ENCODE results near the gene GPR61. TPM values are rescaled to one million over a fixed set of nuclear protein-coding genes. Genes with fewer than 3 reads are reported as not detected.

The GPR61 gene
- total RNA-seq = 0.14 TPM in 1 of 2 replicates, not detected in the other

- no peak within 1 kb of the TSS for H3K27ac Mint-ChIP-seq
- H3K9me3 Mint-ChIP-seq = no peaks in the 10 kb centered on the region
- DNase-seq = peak; percentile 41
- H3K4me1 Mint-ChIP-seq = no peaks in the 10 kb centered on the region
- intact Hi-C loops (cut with micrococcal nuclease) = no loop called here
- H3K27me3 Mint-ChIP-seq = peaks cover 4% of the 10 kb centered on the region
- H3K36me3 Mint-ChIP-seq (ENCODE audit: low read depth) = no peaks in the 10 kb centered on the region
- H3K4me3 Mint-ChIP-seq = no peak within 1 kb of the TSS
Measured at GRCh38 chr1:109539676-109540075, at the start of gene GPR61. Gene GPR61 (plus strand): TSS chr1:109539872. CDS start chr1:109543023, 3,151 bp downstream.

- no peaks in the 10 kb centered on the region for H3K9me3 Mint-ChIP-seq
- peaks cover 20% of the 10 kb centered on the region for H3K4me1 Mint-ChIP-seq
- peak; percentile 92 for DNase-seq
- H3K4me3 Mint-ChIP-seq = no peak overlapping the region
- H3K27me3 Mint-ChIP-seq = no peaks in the 10 kb centered on the region
- H3K36me3 Mint-ChIP-seq (ENCODE audit: low read depth) = peaks cover 25% of the 10 kb centered on the region
- H3K27ac Mint-ChIP-seq = no peak overlapping the region
- intact Hi-C loops (cut with micrococcal nuclease) = loop anchor here (5.0 kb wide), 1 partner anchor 132 kb away; no protein-coding TSS in a partner anchor
Measured at GRCh38 chr1:109490029-109490933, 49.4 kb upstream of the GPR61 start.

DNA sequence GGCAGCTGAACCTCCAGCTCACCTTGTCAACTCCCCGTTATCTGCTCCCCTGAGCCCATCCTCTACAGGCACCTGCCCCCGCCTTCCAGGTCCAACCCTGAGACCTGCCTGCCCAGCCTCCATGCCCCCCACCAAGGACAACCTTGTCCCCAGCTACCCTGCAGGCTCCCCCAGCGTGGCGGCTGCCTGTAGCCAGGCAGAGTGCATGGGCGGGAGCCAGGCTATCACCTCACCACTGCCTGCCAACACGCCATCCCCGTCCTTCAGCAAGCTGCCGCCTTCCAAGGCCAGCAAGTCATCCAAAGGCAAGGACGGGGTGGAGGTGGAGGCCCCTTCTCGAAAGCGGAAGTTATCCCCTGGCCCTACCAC, 48.8 kb upstream of the GPR61 start:
- H3K27me3 Mint-ChIP-seq = no peaks in the 10 kb centered on the region
- H3K36me3 Mint-ChIP-seq (ENCODE audit: low read depth) = peaks cover 25% of the 10 kb centered on the region
- intact Hi-C loops (cut with micrococcal nuclease) = loop anchor here (5.0 kb wide), 1 partner anchor 131 kb away; no protein-coding TSS in a partner anchor
- H3K9me3 Mint-ChIP-seq = no peaks in the 10 kb centered on the region
- H3K4me1 Mint-ChIP-seq = peaks cover 22% of the 10 kb centered on the region
- H3K27ac Mint-ChIP-seq = no peak overlapping the region
- DNase-seq = no peak
- H3K4me3 Mint-ChIP-seq = no peak overlapping the region

GRCh38 chr1:109491372-109491771, 48.3 kb upstream of the GPR61 start:
- DNase-seq = no peak
- intact Hi-C loops (cut with micrococcal nuclease) = loop anchor here (5.0 kb wide), 1 partner anchor 131 kb away; no protein-coding TSS in a partner anchor
- H3K27ac Mint-ChIP-seq = no peak overlapping the region
- H3K4me1 Mint-ChIP-seq = peaks cover 21% of the 10 kb centered on the region
- H3K4me3 Mint-ChIP-seq = no peak overlapping the region
- H3K36me3 Mint-ChIP-seq (ENCODE audit: low read depth) = peaks cover 29% of the 10 kb centered on the region
- H3K27me3 Mint-ChIP-seq = no peaks in the 10 kb centered on the region
- H3K9me3 Mint-ChIP-seq = no peaks in the 10 kb centered on the region

DNA sequence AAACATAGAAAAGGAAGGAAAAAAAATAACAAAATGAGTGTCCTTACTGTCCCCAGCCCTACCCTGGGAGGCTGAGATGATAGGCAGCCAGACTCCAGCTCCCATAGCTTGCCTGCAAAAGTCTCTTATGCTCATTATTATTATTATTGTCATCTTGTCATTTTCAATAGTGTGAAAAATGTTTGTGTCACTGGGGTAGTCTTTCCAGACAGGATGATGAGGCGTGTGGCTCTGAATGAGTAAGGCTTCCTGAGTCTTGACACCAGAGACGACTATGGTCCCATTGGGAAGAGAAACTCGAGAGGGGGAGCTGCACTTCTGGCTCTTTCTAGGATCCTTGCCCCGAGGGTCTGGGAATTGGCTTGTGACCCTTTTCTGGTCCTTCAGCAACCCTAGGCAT, 46.9 kb upstream of the GPR61 start:
- peaks cover 31% of the 10 kb centered on the region for H3K36me3 Mint-ChIP-seq (ENCODE audit: low read depth)
- H3K4me3 Mint-ChIP-seq = no peak overlapping the region
- no peak overlapping the region for H3K27ac Mint-ChIP-seq
- intact Hi-C loops (cut with micrococcal nuclease) = loop anchor here (5.0 kb wide), 1 partner anchor 130 kb away; no protein-coding TSS in a partner anchor
- H3K9me3 Mint-ChIP-seq = no peaks in the 10 kb centered on the region
- peaks cover 26% of the 10 kb centered on the region for H3K4me1 Mint-ChIP-seq
- H3K27me3 Mint-ChIP-seq = no peaks in the 10 kb centered on the region
- no peak for DNase-seq

DNA sequence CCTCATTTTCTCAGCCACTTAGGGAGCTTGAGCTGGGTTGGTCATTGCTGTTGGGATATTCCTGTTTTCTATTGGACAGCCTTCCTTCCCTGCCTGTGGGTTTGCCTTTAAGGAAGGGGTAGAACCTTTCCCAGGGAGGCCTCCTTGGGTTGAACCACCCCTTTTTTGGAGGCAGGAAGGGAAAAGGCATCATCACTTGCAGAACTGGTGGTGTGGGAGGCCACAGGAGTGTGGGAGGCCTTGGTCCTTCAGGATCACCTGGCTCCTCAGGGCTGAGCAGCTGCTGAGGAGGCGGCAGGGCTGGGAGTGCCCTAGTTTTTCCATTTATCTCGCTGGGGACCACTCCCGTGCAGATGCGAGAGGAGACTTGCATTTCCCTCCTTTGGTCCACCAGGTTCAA, 46.4 kb upstream of the GPR61 start:
- DNase-seq = no peak
- Mint-ChIP-seq H3K4me1 (peaks cover 31% of the 10 kb centered on the region), H3K36me3 (ENCODE audit: low read depth) (peaks cover 31% of the 10 kb centered on the region), H3K27ac (no peak overlapping the region), H3K9me3 (no peaks in the 10 kb centered on the region), H3K27me3 (no peaks in the 10 kb centered on the region), H3K4me3 (peak overlapping the region; percentile 93)
- intact Hi-C loops (cut with micrococcal nuclease) = loop anchor here (5.0 kb wide), 1 partner anchor 129 kb away; no protein-coding TSS in a partner anchor

- H3K27ac Mint-ChIP-seq = peak within 1 kb of the TSS; percentile 70
- H3K27me3 Mint-ChIP-seq = no peaks in the 10 kb centered on the region
- no peaks in the 10 kb centered on the region for H3K9me3 Mint-ChIP-seq
- H3K4me3 Mint-ChIP-seq = peak within 1 kb of the TSS; percentile 93
- peaks cover 28% of the 10 kb centered on the region for H3K36me3 Mint-ChIP-seq (ENCODE audit: low read depth)
- peaks cover 36% of the 10 kb centered on the region for H3K4me1 Mint-ChIP-seq
- DNase-seq = peak; percentile 97
- intact Hi-C loops (cut with micrococcal nuclease) = loop anchor here (1.0 to 5.0 kb wide), 3 partner anchors 11 to 128 kb away; partner anchors contain the start of gene ATXN7L2
Measured at GRCh38 chr1:109493805-109494539, 45.7 kb upstream of the GPR61 start, which contains the start of gene CYB561D1. Gene CYB561D1 (plus strand): TSS chr1:109494094. CDS start chr1:109494140, 46 bp downstream.

GRCh38 chr1:109495738-109496137, 43.9 kb upstream of the GPR61 start:
- no peak for DNase-seq
- H3K4me3 Mint-ChIP-seq = peak overlapping the region; percentile 93
- intact Hi-C loops (cut with micrococcal nuclease) = no loop called here
- H3K36me3 Mint-ChIP-seq (ENCODE audit: low read depth) = peaks cover 38% of the 10 kb centered on the region
- no peaks in the 10 kb centered on the region for H3K27me3 Mint-ChIP-seq
- peaks cover 50% of the 10 kb centered on the region for H3K4me1 Mint-ChIP-seq
- no peak overlapping the region for H3K27ac Mint-ChIP-seq
- no peaks in the 10 kb centered on the region for H3K9me3 Mint-ChIP-seq

DNA sequence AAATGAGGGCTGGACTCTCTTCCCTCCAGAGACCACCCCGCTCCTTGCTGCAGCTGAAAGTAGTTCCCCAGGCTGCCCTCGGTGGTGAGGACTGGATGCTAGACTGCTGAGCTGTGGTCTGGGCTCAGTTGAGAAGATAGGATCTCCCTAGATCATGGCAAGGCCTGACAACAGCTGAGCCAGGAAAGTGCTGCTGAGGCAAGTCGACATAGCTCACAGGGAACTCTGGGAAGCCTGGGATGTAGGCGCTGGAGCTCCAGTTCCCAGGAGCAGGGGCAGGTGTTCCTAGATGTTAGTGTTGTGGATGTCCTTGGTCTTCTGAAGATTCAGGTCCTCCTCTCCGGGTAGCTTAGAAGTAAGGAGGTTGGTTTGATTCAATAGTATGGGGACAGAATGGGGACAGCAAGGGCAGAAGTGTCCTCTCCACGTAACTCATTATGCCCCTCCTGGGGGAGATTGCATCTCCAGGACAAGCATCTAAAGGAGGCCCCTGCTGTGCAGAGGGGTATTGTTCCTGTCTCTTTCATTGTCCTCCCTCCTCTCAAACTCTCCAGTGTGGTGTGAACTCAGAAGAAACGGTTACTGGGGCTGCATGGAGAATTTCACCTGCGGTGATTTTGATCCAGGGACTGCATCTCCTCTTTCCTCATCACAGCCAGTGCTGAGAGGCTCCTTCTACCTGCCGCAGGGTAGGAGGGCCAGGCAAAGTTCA, 42.1 kb upstream of the GPR61 start:
- no peak overlapping the region for H3K4me3 Mint-ChIP-seq
- no peaks in the 10 kb centered on the region for H3K9me3 Mint-ChIP-seq
- intact Hi-C loops (cut with micrococcal nuclease) = no loop called here
- DNase-seq = no peak
- no peaks in the 10 kb centered on the region for H3K27me3 Mint-ChIP-seq
- H3K36me3 Mint-ChIP-seq (ENCODE audit: low read depth) = peaks cover 32% of the 10 kb centered on the region
- H3K4me1 Mint-ChIP-seq = peaks cover 68% of the 10 kb centered on the region
- H3K27ac Mint-ChIP-seq = no peak overlapping the region

- intact Hi-C loops (cut with micrococcal nuclease) = no loop called here
- H3K27ac Mint-ChIP-seq = no peak overlapping the region
- no peaks in the 10 kb centered on the region for H3K27me3 Mint-ChIP-seq
- H3K4me3 Mint-ChIP-seq = no peak overlapping the region
- peak; percentile 75 for DNase-seq
- H3K9me3 Mint-ChIP-seq = no peaks in the 10 kb centered on the region
- H3K36me3 Mint-ChIP-seq (ENCODE audit: low read depth) = peaks cover 32% of the 10 kb centered on the region
- H3K4me1 Mint-ChIP-seq = peaks cover 71% of the 10 kb centered on the region
Measured at GRCh38 chr1:109498161-109498801, 41.4 kb upstream of the GPR61 start.

GRCh38 chr1:109499081-109499480, 40.6 kb upstream of the GPR61 start:
- Mint-ChIP-seq H3K36me3 (ENCODE audit: low read depth) (peaks cover 35% of the 10 kb centered on the region), H3K9me3 (no peaks in the 10 kb centered on the region), H3K4me3 (no peak overlapping the region), H3K27ac (no peak overlapping the region), H3K4me1 (peaks cover 72% of the 10 kb centered on the region), H3K27me3 (no peaks in the 10 kb centered on the region)
- no peak for DNase-seq
- intact Hi-C loops (cut with micrococcal nuclease) = no loop called here

DNA sequence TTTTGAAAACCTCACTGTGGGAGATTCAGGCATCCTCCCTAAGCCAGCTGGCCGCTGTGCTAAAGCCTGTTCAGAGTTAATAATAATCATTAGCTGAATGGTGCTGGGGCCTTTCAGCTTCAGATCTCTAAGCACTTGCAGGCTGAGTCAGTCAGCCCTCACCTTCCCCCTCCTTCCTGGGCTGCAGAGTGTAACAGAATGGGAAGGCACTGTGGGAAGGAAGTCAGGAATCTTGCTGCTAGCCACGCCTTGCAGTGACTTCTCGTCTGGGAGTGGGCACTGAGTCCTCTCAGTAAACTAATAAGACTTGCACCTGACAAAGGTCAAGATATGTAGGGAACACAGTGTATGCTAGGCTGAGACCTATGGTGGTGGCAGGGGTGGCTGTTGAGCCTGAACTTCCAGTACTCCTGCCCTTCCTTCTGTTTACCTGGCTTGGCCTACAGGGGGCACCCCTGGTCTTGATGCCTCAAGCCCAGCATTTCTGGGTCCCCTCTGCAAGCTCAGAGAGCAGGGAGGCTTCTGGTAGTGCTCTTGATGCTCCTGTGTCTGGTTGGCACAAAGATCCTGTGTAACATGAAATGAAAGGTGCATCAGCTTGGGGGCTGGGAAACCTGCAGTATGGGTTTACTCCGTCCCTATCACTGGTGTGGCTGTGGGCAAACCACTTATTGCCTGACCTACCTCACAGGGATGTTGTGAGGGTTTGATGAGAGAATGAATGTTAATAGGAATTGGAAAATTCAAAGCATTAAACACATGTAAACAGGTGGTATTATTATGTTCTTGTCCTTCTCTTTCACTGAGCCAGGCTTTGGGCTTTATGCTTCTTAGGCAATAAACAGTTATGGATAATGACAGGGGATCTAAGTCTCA, 39.8 kb upstream of the GPR61 start:
- Mint-ChIP-seq H3K9me3 (no peaks in the 10 kb centered on the region), H3K36me3 (ENCODE audit: low read depth) (peaks cover 35% of the 10 kb centered on the region), H3K27me3 (no peaks in the 10 kb centered on the region), H3K4me1 (peaks cover 77% of the 10 kb centered on the region), H3K4me3 (no peak overlapping the region), H3K27ac (no peak overlapping the region)
- intact Hi-C loops (cut with micrococcal nuclease) = loop anchor here (1.0 kb wide), 1 partner anchor 32 kb away; no protein-coding TSS in a partner anchor
- DNase-seq = peak; percentile 87
